K562 (cell line): Measurements from ENCODE around the gene LSM14B. TPM values are rescaled to one million over a fixed set of nuclear protein-coding genes. Genes with fewer than 3 reads are reported as not detected.
A peak's percentile ranks its signal among the peaks of the same experiment; 100 is the strongest.

Experiments
- BRD9 ChIP-seq: fragments of 450-650 bp; IDR thresholded peaks from 2 replicates; pipeline ENCODE4 v1.6.1; 2018; ENCODE audit warnings: low read depth; ENCODE audit not compliant: partially characterized antibody
- DMBX1 ChIP-seq: fragments of 250-450 bp; sonication (Bioruptor Pico); IDR thresholded peaks from 2 replicates; pipeline ENCODE4 v1.8.0; 2022; ENCODE audit warnings: inconsistent platforms, mild to moderate bottlenecking, moderate library complexity, borderline replicate concordance
- ELF4 ChIP-seq: fragments of 450-650 bp; formaldehyde crosslinking; IDR thresholded peaks from 2 replicates; pipeline ENCODE4 v1.4.0; 2022; ENCODE audit warnings: missing genetic modification characterization
- ETS1 ChIP-seq: conservative IDR thresholded peaks from 2 replicates; pipeline ENCODE4 v1.6.1; 2011; ENCODE audit warnings: low read depth, mild to moderate bottlenecking, low read length; ENCODE audit not compliant: control insufficient read depth
- ETV1 ChIP-seq: fragments of 450-650 bp; conservative IDR thresholded peaks from 2 replicates; pipeline ENCODE4 v1.6.1; 2016; ENCODE audit warnings: missing genetic modification characterization, control low read depth, low read depth, missing compliant biosample characterization
- KHSRP ChIP-seq: fragments of 450-650 bp; IDR thresholded peaks from 2 replicates; pipeline ENCODE4 v1.6.1; 2017
- MAFF ChIP-seq: IDR thresholded peaks from 2 replicates; pipeline ENCODE4 v1.6.1; 2012; ENCODE audit warnings: low read length, improper control_type of control experiment
- MAFG ChIP-seq: fragments of 450-650 bp; conservative IDR thresholded peaks from 2 replicates; pipeline ENCODE4 v1.6.1; 2016; ENCODE audit warnings: missing genetic modification characterization, missing compliant biosample characterization
- MTA1 ChIP-seq: fragments of 450-650 bp; IDR thresholded peaks from 2 replicates; pipeline ENCODE4 v1.6.1; 2017; ENCODE audit warnings: borderline replicate concordance
- NR3C1 ChIP-seq: sonication (generic); formaldehyde crosslinking; IDR thresholded peaks from 2 replicates; pipeline ENCODE4 v1.8.1; 2022; ENCODE audit warnings: missing genetic modification reagents
- OTX1 ChIP-seq: fragments of 450-650 bp; formaldehyde crosslinking; IDR thresholded peaks from 2 replicates; pipeline ENCODE4 v1.4.0; 2022; ENCODE audit warnings: mild to moderate bottlenecking
- PCBP2 ChIP-seq: fragments of 200-400 bp; formaldehyde crosslinking; IDR thresholded peaks from 2 replicates; pipeline ENCODE4 v1.6.1; 2018; ENCODE audit warnings: low read length, low read depth, mild to moderate bottlenecking, moderate library complexity; ENCODE audit not compliant: poor library complexity, severe bottlenecking
- POLR2B ChIP-seq: fragments of 450-650 bp; IDR thresholded peaks from 2 replicates; pipeline ENCODE4 v1.6.1; 2018; ENCODE audit warnings: low read depth; ENCODE audit not compliant: partially characterized antibody
- POLR2H ChIP-seq: IDR thresholded peaks from 2 replicates; pipeline ENCODE4 v1.6.1; 2016; ENCODE audit warnings: missing genetic modification characterization, low read depth, mild to moderate bottlenecking, control low read depth, missing compliant biosample characterization, moderate library complexity
- RBBP5 ChIP-seq: fragments of 200-600 bp; sonication (generic); IDR thresholded peaks from 2 replicates; pipeline ENCODE4 v1.6.1; 2012; ENCODE audit warnings: borderline replicate concordance, mild to moderate bottlenecking, low read length, control low read depth, inconsistent platforms; ENCODE audit not compliant: insufficient read depth, poor library complexity, severe bottlenecking
- SMAD4 ChIP-seq: fragments of 250-450 bp; sonication (Bioruptor Pico); conservative IDR thresholded peaks from 2 replicates; pipeline ENCODE4 v1.8.0; 2021; ENCODE audit warnings: inconsistent platforms, mild to moderate bottlenecking, moderate library complexity
- SNIP1 ChIP-seq: fragments of 450-650 bp; IDR thresholded peaks from 2 replicates; pipeline ENCODE4 v1.7.1; 2017; ENCODE audit warnings: low read depth, mild to moderate bottlenecking
- ZBTB43 ChIP-seq: sonication (generic); formaldehyde crosslinking; IDR thresholded peaks from 2 replicates; pipeline ENCODE4 v1.8.0; 2023; ENCODE audit warnings: mild to moderate bottlenecking, missing genetic modification reagents
- ZC3H11A ChIP-seq: IDR thresholded peaks from 2 replicates; pipeline ENCODE4 v1.6.1; 2012; ENCODE audit warnings: low read depth, low read length, improper control_type of control experiment
- ZNF830 ChIP-seq: fragments of 250-450 bp; sonication (Bioruptor Pico); IDR thresholded peaks from 2 replicates; pipeline ENCODE4 v1.5.0; 2021; ENCODE audit warnings: mild to moderate bottlenecking
- polyA plus RNA-seq, 8 experiments: library from polyadenylated mRNA; depleted of rRNA in 4 of 8; stranded (reverse) in 5 of 8; unstranded in 3 of 8; fragments of >200 nt; fragmentation: Nextera tagmentation in 2 of 8; fragmentation: Illumina TruSeq in 1 of 8; extraction: Ambion mirVana in 2 of 8; extraction: Trizol in 1 of 8; gene quantifications; 2 replicates each; pipeline versions ENCODE4 v1.2.1 to v1.2.3, GENCODE V29; 2011 to 2014; ENCODE audit warnings: inconsistent platforms in 1 of 8, missing spikeins in 1 of 8
- total RNA-seq, 7 experiments: library from RNA; depleted of rRNA in 6 of 7; stranded (reverse); fragments of >200 nt in 6 of 7; fragmentation: Illumina TruSeq in 2 of 7; extraction: Trizol in 2 of 7; gene quantifications; 2 replicates each; pipeline versions ENCODE4 v1.2.1 to v1.2.3, GENCODE V29; 2011 to 2021; ENCODE audit warnings: low replicate concordance in 1 of 7
- TF ChIP-seq, protein P1 (sequence below): fragments of 450-650 bp; IDR thresholded peaks from 2 replicates; pipeline ENCODE4 v1.6.1; 2017; ENCODE audit warnings: antibody characterized with exemption, mild to moderate bottlenecking

LSM14B gene
- total and polyA plus RNA-seq, 9 of the 15 experiments (the other 6 are each of a cell fraction or from before 2014, with no cell fraction given) = 0.66 to 36.0 (median 20.2) TPM

DNA sequence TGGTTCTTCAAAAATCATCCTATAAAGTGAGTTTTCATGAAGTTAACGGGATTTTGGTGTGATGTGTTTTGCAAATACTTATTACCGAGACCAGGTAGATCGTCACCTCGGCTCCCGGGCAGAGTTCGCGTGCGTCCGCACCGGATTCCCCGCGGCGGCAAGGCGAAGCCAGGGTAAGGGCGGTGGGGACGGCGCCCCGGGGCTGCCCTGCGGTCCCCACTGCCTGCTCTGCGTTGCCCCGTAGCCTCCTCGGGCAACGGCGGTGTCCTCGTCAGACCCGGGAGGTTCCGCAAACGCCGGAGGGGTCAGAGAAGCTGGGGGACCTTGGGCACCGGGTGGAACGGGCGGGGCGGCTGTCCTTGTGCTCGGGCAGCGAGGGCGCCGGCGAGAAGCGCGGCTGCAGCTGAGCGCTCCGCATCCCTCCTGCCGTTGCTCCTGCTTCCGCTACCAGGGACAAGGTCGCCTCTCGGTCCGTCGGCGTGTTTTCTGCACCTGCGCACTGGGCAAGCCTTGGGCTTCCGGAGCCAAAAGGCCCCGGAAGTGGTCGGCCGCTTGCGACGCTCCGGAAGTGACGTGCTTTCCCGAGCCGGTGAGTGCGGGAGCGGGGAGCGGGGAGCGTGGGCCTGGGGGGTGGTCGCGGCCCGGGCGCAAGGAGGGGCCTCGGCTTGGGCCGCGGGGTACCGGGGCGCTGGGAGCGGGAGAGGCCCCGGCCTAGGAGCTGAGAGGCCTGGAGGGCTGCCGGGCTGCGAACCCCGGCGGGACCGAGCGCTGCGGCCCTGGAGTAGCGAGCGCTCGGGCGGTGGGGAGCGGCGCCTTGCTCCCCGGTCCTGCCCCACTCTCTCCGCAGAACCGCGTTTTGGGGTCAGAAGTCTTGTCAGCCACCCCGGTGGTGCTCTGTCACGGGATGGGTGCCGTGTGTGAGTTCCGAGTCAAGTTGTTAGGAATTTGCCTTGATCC, 60.5 kb downstream of the LSM14B start, which contains the start of gene MTG2 (continued):
- TF ChIP-seq, protein P1, sequence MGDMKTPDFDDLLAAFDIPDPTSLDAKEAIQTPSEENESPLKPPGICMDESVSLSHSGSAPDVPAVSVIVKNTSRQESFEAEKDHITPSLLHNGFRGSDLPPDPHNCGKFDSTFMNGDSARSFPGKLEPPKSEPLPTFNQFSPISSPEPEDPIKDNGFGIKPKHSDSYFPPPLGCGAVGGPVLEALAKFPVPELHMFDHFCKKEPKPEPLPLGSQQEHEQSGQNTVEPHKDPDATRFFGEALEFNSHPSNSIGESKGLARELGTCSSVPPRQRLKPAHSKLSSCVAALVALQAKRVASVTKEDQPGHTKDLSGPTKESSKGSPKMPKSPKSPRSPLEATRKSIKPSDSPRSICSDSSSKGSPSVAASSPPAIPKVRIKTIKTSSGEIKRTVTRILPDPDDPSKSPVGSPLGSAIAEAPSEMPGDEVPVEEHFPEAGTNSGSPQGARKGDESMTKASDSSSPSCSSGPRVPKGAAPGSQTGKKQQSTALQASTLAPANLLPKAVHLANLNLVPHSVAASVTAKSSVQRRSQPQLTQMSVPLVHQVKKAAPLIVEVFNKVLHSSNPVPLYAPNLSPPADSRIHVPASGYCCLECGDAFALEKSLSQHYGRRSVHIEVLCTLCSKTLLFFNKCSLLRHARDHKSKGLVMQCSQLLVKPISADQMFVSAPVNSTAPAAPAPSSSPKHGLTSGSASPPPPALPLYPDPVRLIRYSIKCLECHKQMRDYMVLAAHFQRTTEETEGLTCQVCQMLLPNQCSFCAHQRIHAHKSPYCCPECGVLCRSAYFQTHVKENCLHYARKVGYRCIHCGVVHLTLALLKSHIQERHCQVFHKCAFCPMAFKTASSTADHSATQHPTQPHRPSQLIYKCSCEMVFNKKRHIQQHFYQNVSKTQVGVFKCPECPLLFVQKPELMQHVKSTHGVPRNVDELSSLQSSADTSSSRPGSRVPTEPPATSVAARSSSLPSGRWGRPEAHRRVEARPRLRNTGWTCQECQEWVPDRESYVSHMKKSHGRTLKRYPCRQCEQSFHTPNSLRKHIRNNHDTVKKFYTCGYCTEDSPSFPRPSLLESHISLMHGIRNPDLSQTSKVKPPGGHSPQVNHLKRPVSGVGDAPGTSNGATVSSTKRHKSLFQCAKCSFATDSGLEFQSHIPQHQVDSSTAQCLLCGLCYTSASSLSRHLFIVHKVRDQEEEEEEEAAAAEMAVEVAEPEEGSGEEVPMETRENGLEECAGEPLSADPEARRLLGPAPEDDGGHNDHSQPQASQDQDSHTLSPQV = no peak; the same call in 1 of the 2 replicates
- TF ChIP-seq MTA1 = peak; percentile 98
- no peak for TF ChIP-seq ZC3H11A
- TF ChIP-seq SNIP1 = no peak
- TF ChIP-seq ETS1 = peak; percentile 89
- no peak for TF ChIP-seq MAFF
- TF ChIP-seq MAFG (tag) = no peak
- no peak for TF ChIP-seq PCBP2
- 0 out of 2 replicates have a peak, but pooled peaks have one; percentile 59 for TF ChIP-seq ELF4 (CRISPR knock-in tag)
- TF ChIP-seq ZBTB43 = no peak
- peak; percentile 92 for TF ChIP-seq ETV1
- peak; percentile 90 for TF ChIP-seq POLR2H (tag)
- TF ChIP-seq NR3C1 = peak; percentile 86; the same call in 1 of the 2 replicates
- peak; percentile 56; the same call in 1 of the 2 replicates for TF ChIP-seq SMAD4
- TF ChIP-seq DMBX1 (CRISPR knock-in tag) = 0 out of 2 replicates have a peak, but pooled peaks have one; percentile 17
- peak; percentile 69; the same call in 1 of the 2 replicates for TF ChIP-seq ZNF830 (CRISPR knock-in tag)
- TF ChIP-seq POLR2B = peak; percentile 97
- TF ChIP-seq BRD9 = no peak
- peak; percentile 97 for TF ChIP-seq RBBP5
- TF ChIP-seq KHSRP = peak; percentile 34; the same call in 1 of the 2 replicates
- TF ChIP-seq OTX1 (CRISPR knock-in tag) = 0 out of 2 replicates have a peak, but pooled peaks have one; percentile 27
